PC-9 (cell line): Measurements from ENCODE around the gene TIAM2.

Experiments
- EZH2 ChIP-seq: fragments of 200-600 bp; sonication (generic); IDR thresholded peaks from 2 replicates; pipeline ENCODE4 v1.8.0; 2017; ENCODE audit warnings: antibody characterized with exemption, low read depth
- TF ChIP-seq, protein P1 (sequence below): fragments of 200-600 bp; sonication (generic); conservative IDR thresholded peaks from 2 replicates; pipeline ENCODE4 v1.6.1; 2017; ENCODE audit warnings: mixed run types, antibody characterized with exemption, mild to moderate bottlenecking, moderate library complexity

DNA sequence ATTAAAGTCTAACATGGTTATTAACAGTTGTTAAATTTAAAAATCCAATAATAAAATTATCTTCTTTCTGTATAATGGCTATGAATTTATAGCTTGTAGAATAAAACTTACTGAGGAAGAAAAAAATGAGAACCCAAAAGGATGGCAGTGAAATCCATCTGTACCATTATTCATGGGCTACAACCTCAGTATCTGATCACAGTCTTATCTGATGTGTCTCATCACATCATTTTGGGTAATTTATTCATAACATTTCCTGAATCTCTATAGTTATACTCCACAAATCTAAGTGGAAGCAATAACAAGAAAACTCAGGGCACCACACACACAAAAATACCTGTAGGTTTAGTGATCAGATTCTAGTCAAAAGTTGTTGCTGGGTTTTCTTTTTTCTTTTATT is 276.0 kb downstream of the TIAM2 start:
- TF ChIP-seq, protein P1, sequence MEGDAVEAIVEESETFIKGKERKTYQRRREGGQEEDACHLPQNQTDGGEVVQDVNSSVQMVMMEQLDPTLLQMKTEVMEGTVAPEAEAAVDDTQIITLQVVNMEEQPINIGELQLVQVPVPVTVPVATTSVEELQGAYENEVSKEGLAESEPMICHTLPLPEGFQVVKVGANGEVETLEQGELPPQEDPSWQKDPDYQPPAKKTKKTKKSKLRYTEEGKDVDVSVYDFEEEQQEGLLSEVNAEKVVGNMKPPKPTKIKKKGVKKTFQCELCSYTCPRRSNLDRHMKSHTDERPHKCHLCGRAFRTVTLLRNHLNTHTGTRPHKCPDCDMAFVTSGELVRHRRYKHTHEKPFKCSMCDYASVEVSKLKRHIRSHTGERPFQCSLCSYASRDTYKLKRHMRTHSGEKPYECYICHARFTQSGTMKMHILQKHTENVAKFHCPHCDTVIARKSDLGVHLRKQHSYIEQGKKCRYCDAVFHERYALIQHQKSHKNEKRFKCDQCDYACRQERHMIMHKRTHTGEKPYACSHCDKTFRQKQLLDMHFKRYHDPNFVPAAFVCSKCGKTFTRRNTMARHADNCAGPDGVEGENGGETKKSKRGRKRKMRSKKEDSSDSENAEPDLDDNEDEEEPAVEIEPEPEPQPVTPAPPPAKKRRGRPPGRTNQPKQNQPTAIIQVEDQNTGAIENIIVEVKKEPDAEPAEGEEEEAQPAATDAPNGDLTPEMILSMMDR = no peak
- no peak for TF ChIP-seq EZH2
